ENCODE data around the gene ZNF891.

ZNF891 gene

DNA sequence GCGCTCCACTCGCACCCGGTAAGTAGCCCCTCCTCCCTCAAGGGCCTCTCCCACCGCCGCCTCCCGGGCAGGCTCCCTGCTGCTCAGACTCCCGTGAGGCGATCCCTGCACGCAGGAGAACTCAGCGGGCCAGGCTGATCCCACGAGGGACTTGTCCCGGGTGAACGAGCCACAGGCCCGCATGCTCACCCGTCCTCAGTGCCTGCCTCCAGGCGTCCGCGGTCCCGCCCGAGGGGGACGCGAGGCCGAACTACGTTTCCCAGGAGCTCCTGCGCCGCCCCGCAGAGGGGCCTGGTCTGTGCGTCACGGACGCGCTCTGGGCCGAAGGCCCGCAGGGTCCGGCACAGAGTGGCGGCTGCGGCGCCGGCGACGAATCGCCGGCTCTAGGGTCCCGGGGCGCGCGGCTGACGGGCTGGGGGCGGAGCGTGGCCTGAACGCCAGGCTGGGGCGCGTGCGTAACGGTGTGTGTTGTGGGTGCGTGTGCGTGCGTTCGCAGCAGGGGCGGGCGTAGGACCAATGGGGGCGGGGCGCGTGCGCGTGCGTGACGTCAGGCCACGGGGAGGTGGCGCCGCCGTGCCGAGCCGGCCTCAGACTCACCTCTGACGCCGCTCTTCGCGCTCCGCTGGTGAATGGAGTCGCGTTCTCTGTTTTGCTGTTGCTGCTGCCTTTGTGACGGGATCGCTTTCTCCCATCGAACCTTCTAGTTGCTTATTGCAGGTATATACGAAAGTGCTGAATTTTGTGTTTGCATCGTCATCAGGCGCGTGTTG is at the start of gene ZNF891, which contains the start of gene ZNF10:
TSS of gene ZNF891 (minus strand) at position 237 of the 770 bp plus-strand sequence. CDS start 8,356 bp downstream, outside the sequence.
TSS of gene ZNF10 (plus strand) at position 590 of the 770 bp plus-strand sequence. CDS start 13,866 bp downstream, outside the sequence.
- DNase-seq, result peak; percentile 97

DNA sequence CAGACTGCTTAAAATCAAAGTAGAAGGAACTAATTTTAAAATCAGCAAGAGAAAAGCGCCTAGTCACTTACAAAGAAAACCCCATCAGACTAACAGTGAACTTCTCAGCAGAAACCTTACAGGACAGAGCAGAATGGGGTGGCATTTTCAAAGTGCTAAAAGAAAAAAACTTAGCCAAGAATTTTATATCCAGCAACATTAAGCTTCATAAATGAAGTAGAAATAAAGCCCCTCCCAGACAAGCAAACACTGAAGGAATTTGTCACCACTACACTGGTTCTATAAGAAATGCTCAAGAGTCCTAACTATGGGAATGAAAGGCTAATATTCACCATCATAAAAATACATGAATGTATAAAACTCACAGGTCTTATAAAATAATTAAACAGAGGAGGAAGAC is 44.8 kb upstream of the ZNF891 start:
- no peak for DNase-seq

DNA sequence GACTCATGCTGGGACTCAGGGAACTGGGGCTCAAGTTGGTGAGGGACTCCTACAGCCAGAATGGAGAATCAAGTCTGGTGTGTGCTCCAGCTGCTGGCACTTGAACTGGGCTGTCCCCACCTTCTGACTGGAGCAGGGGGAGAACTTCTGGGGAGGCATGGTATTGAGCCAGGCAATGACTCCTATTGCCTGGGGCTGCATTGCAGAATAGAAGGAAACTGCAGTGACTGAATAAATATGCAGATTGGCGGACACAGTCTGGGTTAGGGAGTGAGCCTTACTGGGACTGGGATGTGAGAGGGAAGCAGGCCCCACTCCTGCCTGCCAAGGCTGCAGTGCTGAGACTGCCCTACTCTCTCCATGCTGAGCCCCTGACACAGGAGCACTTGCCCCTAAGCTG is 42.4 kb upstream of the ZNF891 start:
- DNase-seq, result no peak

DNA sequence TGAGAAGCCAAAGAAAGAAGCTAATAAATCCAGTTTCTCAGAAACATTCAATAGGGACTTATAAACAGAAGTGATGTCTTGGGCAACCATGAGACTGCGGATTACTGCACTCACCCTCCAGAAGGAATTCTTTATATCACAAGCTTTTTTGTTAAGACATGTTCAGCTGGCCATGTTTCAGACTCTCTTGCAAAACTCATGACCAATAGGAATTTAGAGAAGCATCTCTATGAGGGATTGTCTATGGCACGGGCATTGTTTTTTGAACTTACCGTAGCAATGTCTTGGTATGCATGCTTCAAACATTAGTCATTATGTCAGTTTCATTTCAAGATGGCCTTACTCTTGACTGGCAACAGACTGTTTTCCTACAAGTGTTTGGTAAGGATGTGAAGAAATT is 35.7 kb upstream of the ZNF891 start:
- DNase-seq, result no peak

DNA sequence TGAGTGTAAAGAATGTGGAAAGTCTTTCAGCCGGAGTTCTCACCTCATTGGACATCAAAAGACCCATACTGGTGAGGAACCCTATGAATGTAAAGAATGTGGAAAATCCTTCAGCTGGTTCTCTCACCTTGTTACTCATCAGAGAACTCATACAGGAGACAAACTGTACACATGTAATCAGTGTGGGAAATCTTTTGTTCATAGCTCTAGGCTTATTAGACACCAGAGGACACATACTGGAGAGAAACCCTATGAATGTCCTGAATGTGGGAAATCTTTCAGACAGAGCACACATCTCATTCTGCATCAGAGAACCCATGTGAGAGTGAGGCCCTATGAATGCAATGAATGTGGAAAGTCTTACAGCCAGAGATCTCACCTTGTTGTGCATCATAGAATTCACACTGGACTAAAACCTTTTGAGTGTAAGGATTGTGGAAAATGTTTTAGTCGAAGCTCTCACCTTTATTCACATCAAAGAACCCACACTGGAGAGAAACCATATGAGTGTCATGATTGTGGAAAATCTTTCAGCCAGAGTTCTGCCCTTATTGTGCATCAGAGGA is 26.1 kb upstream of the ZNF891 start:
- DNase-seq, result no peak

DNA sequence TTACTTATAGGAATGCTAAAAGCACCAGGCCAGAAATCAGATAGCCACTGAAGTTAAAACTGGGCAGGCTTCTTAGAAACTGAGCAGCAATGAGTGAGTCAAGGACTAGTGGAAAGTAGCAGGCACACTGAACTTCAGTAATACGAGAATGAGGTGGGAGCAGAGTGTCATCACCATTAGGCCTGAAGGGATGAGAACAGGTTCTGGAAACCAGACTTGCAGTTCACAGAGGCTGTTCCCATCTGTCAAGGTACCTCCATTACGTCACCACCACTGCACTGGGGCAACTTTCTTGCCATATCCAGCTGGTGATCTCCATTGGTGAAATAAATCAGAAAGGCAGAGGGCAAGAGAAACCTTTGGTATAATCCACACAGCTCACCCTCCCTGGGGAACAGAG is 15.9 kb upstream of the ZNF891 start:
- no peak for DNase-seq

DNA sequence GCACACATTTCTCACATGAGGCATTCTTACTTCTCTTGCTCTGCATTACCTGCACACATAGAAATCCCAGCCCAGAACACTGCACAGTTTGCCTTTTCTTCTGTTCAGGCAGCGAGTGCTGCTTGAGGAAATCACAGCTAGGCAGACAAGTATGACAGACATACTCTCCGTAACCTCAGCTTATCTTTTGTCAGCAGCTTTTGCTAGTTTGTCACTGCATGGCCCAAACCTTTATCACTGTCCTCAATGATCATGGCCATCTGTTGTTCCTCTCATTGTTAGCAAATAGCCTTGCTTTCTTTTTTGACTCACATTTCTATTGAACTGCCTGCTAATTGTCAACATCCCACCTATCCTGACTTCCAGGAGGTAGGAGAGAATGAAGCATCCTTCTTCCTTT is 5.7 kb upstream of the ZNF891 start:
- DNase-seq, result no peak

DNA sequence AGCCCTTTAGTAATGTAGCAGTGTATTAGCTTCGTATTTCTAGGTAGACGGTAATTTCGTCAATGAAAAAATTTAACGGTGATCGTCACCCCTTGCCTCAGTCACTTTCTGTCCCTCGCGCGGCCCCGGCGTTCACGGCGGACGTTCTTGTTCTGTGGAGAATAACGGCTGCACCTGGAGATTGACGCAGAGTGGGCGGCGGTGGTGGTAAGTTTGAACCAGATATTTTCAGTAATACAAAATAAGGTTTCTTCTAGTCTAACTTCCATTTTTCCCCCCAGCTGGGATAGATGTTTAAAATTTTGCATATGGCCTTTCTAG is 694 bp upstream of the ZNF891 start:
- DNase-seq, result no peak

DNA sequence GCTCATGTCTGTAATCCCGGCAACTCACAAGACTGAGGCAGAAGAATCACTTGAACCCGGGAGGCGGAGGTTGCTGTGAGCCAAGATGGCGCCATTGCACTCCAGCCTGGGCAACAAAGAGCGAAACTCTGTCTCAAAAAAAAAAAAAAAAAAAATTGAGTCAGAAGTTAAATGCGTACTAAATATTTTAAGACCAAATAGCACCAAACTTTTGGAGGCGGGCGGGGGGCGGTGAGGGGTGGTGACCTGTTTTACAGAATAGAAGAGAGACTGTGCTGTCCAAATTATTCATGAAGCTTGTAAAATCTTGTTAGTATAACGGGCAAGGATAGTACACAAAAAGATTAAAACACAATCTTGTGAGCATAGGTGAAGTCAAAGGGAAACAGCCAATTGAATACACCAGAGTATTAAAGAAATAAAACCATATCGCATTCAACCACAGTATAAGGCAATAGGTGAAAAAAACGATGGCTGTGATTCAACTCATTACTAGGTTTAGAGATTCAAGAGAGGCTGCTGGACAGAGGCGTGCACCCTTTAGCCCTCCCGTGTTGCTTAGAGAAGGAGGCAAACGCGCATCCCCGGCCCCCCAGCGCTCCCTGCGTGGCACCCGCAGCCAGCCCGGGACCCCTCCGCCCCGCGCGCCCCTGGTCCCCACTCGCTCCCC is 571 bp downstream of the ZNF891 start:
- DNase-seq, result no peak

DNA sequence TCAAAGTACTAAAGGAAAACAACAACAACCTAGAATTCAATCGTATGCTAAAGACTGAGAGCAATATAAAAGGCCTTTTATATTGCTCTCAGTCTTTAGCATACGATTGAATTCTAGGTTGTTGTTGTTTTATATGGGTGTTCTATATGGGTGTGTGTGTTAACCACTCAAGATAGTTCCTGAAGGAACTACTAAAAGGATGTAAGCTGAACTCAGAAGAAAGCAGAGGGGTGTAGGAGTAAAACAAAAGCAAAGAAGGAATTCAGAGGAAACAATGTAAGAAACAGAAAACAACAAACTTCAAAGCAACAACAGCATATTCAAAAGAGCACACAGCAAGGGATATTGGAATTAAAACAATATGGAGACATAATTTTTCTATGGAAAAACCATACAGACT is 5.4 kb downstream of the ZNF891 start:
- DNase-seq, result no peak

DNA sequence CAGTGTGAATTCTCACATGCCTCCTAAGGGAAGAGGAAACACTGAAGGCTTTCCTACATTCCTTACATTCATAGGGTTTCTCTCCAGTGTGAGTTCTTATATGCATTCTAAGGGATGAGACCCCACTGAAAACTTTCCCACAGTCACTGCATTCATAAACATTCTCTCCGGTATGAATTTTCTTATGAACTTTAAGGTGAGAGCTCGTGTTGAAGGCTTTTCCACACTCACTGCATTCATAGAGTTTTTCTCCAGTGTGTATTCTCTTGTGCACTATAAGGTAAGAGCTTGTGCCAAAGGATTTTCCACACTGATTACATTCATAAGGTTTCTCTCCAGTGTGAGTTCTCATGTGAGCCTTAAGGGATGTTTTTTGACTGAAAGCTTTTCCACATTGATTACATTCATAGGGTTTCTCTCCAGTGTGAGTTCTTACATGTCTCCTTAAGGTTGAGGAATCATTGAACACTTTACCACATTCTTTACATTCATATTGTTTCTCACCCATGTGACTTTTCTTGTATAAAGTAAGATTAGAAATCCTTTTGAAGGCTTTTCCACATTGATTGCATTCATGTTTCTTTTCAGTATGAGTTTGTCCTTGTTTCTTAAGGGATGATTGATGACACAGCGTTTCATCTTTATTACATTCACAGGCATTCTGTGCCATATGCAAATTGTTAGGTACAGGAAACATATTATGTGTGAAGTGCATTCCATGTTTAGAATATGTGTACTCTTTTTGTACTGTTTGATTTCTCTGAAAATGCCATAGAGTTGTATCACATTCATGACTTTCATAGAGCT is 9.5 kb downstream of the ZNF891 start:
- DNase-seq, result no peak

DNA sequence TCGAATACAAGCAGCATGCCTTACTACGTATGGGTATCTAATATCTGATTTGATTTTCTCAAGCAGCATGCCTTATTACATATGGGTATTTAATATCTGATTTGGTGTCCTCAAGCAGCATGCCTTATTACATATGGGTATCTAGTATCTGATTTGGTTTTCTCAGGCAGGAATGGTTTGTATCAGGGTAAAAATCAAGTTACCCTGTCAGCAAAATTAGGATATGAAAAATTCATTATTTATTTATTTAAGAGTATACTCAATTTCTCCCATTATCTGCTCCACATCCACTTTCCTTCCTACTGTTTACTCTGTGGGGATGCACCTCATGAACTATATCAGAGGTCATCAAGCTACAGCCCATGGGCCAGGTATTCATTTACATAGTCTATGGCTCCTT is 21.9 kb downstream of the ZNF891 start:
- no peak for DNase-seq

DNA sequence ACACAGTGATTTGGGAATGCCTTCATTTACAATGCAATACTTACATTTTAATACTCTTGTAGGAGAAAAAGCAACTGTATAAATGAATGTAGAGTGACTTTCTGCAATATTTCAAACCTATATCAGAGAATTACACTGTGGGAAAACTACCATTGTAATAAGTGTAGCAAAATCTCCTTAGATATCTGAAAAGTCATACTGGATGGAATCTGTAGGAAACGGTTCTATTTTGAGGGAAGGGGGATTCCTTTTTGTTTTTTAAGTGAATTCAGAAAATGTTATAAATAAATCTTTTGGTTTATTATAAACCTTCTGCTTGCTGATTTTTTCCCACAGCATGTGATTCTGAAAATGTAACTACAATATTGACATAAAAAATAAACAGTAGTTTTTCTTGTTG is 23.0 kb downstream of the ZNF891 start:
- no peak for DNase-seq

DNA sequence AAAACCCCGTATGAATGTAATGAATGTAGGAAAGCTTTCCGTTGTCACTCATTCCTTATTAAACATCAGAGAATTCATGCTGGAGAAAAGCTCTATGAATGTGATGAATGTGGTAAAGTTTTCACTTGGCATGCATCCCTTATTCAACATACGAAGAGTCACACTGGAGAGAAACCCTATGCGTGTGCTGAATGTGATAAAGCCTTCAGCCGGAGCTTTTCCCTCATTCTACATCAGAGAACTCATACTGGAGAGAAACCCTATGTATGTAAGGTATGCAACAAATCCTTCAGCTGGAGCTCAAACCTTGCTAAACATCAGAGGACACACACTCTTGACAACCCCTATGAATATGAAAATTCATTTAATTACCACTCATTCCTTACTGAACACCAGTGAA is 23.8 kb downstream of the ZNF891 start:
- DNase-seq, result no peak

DNA sequence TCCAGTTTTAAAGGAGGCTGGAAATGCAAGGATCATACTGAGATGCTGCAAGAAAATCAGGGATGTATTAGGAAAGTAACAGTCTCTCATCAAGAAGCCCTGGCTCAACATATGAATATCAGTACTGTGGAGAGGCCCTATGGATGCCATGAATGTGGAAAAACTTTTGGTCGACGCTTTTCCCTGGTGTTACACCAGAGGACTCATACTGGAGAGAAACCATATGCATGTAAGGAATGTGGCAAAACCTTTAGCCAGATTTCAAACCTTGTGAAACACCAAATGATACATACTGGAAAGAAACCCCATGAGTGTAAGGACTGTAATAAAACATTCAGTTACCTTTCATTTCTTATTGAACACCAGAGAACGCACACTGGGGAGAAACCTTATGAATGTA is 24.5 kb downstream of the ZNF891 start:
- no peak for DNase-seq

DNA sequence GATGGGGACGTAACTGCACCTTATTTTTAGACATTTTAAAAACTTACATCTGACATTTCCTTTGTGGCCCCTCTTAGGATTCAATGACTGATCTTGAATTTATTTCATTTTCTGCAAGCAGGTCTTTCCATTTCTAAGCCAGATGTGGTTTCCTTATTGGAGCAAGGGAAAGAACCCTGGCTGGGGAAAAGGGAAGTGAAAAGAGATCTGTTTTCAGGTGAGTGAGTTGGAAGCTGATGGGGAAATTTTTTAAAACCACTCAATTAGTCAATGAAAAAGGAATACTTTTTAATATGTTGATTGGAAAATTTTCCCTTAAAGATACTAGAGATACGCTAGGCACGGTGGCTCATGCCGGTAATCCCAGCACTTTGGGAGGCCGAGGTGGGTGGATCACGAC is 46.7 kb downstream of the ZNF891 start:
- DNase-seq, result no peak

DNA sequence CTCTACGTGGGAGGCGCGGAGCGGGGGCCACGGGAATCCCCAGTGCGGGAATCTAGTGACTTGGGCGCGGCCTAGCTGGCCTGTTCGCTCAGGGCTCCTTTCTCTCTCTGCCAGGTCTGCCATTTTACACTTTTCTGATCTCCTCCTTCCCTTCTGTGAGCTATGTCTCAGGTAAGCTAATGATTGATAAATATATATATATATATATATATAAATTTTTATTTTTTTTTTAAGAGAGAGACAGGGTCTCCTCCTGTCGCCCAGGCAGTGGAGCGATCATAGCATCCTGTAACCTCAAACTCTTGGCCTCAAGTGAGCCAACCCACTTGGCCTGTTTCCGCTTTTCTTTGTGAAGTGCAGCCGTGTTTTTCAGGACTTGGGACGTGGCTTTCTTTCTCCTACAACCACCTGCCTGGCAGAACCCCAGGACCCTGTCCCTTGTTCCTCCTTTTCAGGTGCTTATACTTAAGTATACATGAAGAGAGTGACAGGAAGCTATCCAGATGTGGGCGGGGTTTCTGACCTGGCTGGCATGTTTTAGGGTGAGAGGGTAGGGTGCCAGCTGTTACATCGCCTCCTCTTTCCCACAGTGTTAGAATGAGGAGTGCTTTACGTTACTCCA is 48.8 kb downstream of the ZNF891 start:
- DNase-seq, result no peak

DNA sequence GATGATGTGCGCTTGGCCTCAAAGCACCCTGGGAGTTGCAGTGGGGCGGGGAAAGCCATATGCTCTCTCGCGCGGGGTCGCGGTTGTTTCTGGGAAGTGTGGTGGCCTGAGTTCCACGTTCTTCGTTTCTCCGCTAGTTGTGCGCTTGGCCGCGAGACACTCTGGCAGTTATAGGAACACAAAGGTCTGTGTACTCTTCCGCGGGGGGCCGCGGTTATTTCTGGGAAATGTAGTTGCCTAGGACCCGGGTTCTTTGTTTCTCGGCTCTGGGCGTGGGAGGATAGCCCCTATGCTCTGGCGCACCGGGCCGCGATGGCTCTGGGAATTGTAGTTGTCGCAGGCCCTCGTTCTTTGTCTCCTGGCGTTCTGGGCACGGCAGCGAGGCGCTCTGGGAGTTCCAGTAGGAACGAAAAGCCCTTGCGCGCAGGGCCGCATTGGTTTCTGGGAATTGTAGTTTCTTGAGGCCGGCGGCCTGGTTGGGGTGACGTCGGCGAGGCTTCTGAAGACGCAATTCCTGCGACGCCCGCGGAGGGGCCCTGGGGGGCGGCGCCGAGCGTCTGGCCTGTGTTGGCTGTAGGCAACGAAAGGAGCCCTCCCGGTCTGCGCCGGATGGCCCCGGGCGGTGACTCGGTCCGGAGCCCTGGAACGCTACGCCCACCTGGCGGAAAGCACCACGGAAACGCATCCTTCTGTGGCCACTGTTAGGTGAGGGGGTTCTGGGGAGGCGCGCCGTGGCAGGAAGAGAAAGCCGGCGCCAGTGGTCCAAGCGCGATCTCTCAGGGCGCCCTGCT is 49.5 kb downstream of the ZNF891 start, which contains the start of gene ZNF140:
TSS of gene ZNF140 (plus strand) at position 556 of the 791 bp plus-strand sequence. CDS start 398 bp downstream, outside the sequence.
- DNase-seq, result peak; percentile 97

DNA sequence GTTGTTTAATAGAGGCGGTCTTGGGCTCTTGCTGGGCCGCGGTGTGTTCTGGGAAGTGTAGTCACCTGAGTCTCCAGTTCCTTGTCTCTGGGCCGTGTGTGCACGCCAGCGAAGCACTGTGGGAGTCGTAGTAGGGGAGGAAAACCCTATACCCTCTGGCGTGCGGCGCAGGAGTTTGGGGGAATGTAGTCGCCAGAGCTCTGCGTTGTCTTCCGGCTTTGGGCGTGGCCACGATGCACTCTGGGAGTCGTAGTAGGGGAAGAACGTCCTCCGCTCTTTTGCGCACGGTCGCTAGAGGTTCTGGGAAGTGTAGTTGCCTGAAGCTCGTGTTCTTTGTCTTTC is 50.1 kb downstream of the ZNF891 start:
- peak; percentile 98 for DNase-seq

DNA sequence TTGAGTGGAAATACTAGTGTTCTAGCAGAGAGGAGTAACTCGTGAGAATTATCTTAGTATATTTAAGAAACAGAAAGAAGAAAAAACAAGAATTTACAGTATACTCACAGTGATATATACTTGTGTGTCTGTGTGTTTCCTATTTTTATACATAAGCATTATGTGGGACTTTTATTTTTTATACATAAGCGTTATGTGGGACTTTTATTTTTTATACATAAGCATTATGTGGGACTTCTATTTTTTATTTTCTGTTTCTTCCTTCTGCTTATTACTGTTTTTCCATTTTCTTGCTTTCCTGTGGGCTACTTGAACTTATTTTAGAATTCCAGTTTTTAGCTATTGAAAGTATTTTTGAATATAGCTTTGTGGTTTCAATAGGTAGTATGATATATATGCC is 56.2 kb downstream of the ZNF891 start:
- DNase-seq, result no peak

DNA sequence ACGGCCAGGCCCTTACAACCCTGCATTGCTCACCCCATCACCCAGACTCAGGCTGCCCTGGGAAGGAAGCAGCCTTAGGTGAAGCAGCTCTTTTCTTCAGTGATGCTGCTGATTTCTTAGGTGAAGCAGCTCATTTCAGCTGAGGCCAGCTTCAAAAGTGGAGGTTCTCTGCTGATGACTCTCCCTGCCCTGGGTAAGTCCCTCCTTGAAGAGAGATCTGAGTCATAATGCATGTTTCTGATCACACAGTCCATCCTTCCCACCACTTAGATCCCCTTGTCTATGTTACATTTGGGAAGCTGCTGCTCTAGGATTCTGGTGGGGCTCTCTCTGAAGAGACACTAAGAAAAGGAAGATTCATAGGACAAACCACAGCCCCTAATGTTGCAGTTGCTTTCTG is 66.5 kb downstream of the ZNF891 start:
- DNase-seq, result no peak

DNA sequence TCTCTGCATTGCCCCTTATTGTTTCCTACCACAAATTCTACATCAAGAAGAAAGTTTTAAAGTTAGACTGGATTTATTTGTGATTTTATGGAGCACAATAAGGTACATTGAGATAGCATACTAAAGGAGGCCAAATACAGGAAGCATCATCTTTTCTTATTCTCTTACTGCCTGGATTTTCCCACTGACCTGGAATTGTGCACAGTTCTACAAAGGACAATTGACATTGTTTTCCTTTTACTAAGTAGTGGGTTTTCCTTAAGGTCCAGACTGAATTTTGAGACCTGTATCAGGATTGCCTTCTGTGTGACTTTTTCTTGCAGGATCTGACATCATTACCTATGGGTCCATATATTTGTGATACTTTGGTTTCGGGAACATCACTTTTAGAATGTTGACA is 68.1 kb downstream of the ZNF891 start:
- DNase-seq, result no peak
